Right atrium auricular region (tissue), 2 donors: ENCODE measurements around the gene MANSC1. TPM values are rescaled to one million over a fixed set of nuclear protein-coding genes. Genes with fewer than 3 reads are reported as not detected.
"Not testable (repeated sequence)": the region's sequence is repeated elsewhere in the genome, so short reads cannot be mapped to it uniquely, and the experiment has no call there.

Experiments
- DNase-seq: peaks from one replicate; pipeline ENCODE4 v3.0.0-alpha.2; 2019; ENCODE audit warnings: low spot score
- H3K27ac ChIP-seq, 2 donors: fragments of 200-600 bp; sonication (generic); 1 replicate in 1 of 2; 2 replicates in 1 of 2; pipeline ENCODE4 v1.5.1; 2016 to 2019
- H3K27me3 ChIP-seq, 2 donors: fragments of 200-600 bp; sonication (generic); one replicate each; pipeline versions ENCODE4 v1.5.1 to v1.6.0; 2017 to 2019
- H3K36me3 ChIP-seq: fragments of 200-600 bp; sonication (generic); one replicate; pipeline ENCODE4 v1.5.1; 2016
- H3K4me1 ChIP-seq, 2 donors: fragments of 200-600 bp; sonication (generic); one replicate each; pipeline versions ENCODE4 v1.5.1 to v1.6.0; 2017 to 2019
- H3K4me3 ChIP-seq, 2 donors: fragments of 200-600 bp; sonication (generic); 1 replicate in 1 of 2; 2 replicates in 1 of 2; pipeline ENCODE4 v1.5.1; 2017 to 2019; ENCODE audit warnings: mild to moderate bottlenecking in 1 of 2, moderate library complexity in 1 of 2
- H3K9me3 ChIP-seq, 2 donors: fragments of 200-600 bp; sonication (generic); one replicate each; pipeline ENCODE4 v1.5.1; 2019
- CTCF ChIP-seq, 2 donors: fragments of 200-600 bp; sonication (generic); IDR thresholded peaks; one replicate each; pipeline ENCODE4 v1.5.1; 2019; ENCODE audit warnings: antibody characterized with exemption in 2 of 2
- total RNA-seq, 2 donors: library from RNA; depleted of rRNA; stranded (reverse); fragments of >200 nt; gene quantifications; one replicate each; pipeline ENCODE4 v1.1.0, GENCODE V29; 2016

MANSC1 gene
- total RNA-seq, 2 donors from 2014 or later, result 16.5 to 28.0 TPM

- DNase-seq, result no peak
- Histone ChIP-seq H3K27me3 (no peaks in the 10 kb centered on the region), H3K36me3 (no peaks in the 10 kb centered on the region), H3K27ac (no peak overlapping the region), H3K9me3 (no peaks in the 10 kb centered on the region), H3K4me3 (no peak overlapping the region), H3K4me1 (peaks cover 0 to 8% of the 10 kb centered on the region in 2 donors)
- no peak for TF ChIP-seq CTCF (IDR thresholded peaks at IDR 0.05)
Observed at GRCh38 chr12:12326262-12326661, 23.8 kb downstream of the MANSC1 start.

- Histone ChIP-seq H3K27me3 (no peaks in the 10 kb centered on the region), H3K4me1 (peaks cover 0 to 8% of the 10 kb centered on the region in 2 donors)
- no peak for DNase-seq
Observed at GRCh38 chr12:12323591-12323990, 26.5 kb downstream of the MANSC1 start.

GRCh38 chr12:12323118-12323517 lies 26.9 kb downstream of the MANSC1 start:
- no peak for DNase-seq
- Histone ChIP-seq H3K27me3 (no peaks in the 10 kb centered on the region), H3K4me3 (no peak overlapping the region), H3K27ac (no peak overlapping the region), H3K4me1 (peaks cover 0 to 8% of the 10 kb centered on the region in 2 donors), H3K9me3 (no peaks in the 10 kb centered on the region), H3K36me3 (no peaks in the 10 kb centered on the region)
- no peak for TF ChIP-seq CTCF (IDR thresholded peaks at IDR 0.05)

More at GRCh38 chr12:12323591-12323990, 26.5 kb downstream of the MANSC1 start:
- Histone ChIP-seq H3K36me3 (no peaks in the 10 kb centered on the region), H3K27ac (no peak overlapping the region), H3K9me3 (no peaks in the 10 kb centered on the region), H3K4me3 (no peak overlapping the region)
- TF ChIP-seq CTCF (IDR thresholded peaks at IDR 0.05), result no peak

GRCh38 chr12:12319451-12320183 lies 30.4 kb downstream of the MANSC1 start:
- no peaks in the 10 kb centered on the region for H3K4me1 ChIP-seq
- no peak for TF ChIP-seq CTCF (IDR thresholded peaks at IDR 0.05)
- H3K27ac ChIP-seq, result peak overlapping the region in 1 of 2 donors; percentile 60
- no peak for DNase-seq
- no peaks in the 10 kb centered on the region for H3K27me3 ChIP-seq
- no peaks in the 10 kb centered on the region for H3K9me3 ChIP-seq
- no peaks in the 10 kb centered on the region for H3K36me3 ChIP-seq
- H3K4me3 ChIP-seq, result peak overlapping the region in 1 of 2 donors; percentile 19

- no peak overlapping the region for H3K4me3 ChIP-seq
- no peaks in the 10 kb centered on the region for H3K9me3 ChIP-seq
- TF ChIP-seq CTCF (IDR thresholded peaks at IDR 0.05), result no peak
- no peak for DNase-seq
- no peaks in the 10 kb centered on the region for H3K4me1 ChIP-seq
- H3K27ac ChIP-seq, result no peak overlapping the region
- no peaks in the 10 kb centered on the region for H3K36me3 ChIP-seq
- H3K27me3 ChIP-seq, result no peaks in the 10 kb centered on the region
Observed at GRCh38 chr12:12315838-12316237, 34.2 kb downstream of the MANSC1 start.

GRCh38 chr12:12310695-12311094 lies 39.3 kb downstream of the MANSC1 start:
- not testable (repeated sequence) for H3K27me3 ChIP-seq, H3K4me3 ChIP-seq, H3K27ac ChIP-seq, H3K9me3 ChIP-seq, H3K4me1 ChIP-seq, DNase-seq, H3K36me3 ChIP-seq
